HG03060 (cell line): Measurements from ENCODE around the gene CHST9.
"Not testable (repeated sequence)": the region's sequence is repeated elsewhere in the genome, so short reads cannot be mapped to it uniquely, and the experiment has no call there.

Experiments
- ATAC-seq: cut with Tn5 transposase; IDR thresholded peaks from one replicate; pipeline ENCODE4 v1.9.1; 2021; ENCODE audit warnings: low read depth, moderate number of reproducible peaks; ENCODE audit not compliant: unreplicated experiment

CHST9 gene

GRCh38 chr18:27010784-27011183 lies 174.3 kb downstream of the CHST9 start:
- no peak for ATAC-seq

- ATAC-seq: no peak
These were observed 175.8 kb downstream of the CHST9 start for GRCh38 chr18:27009293-27009692.

- no peak for ATAC-seq
These were observed 176.5 kb downstream of the CHST9 start for GRCh38 chr18:27008575-27008974.

- ATAC-seq: no peak
These were observed 177.2 kb downstream of the CHST9 start for GRCh38 chr18:27007880-27008279.

- no peak for ATAC-seq
These were observed 179.5 kb downstream of the CHST9 start for GRCh38 chr18:27005589-27005988.

- ATAC-seq: no peak
These were observed 180.9 kb downstream of the CHST9 start for GRCh38 chr18:27004056-27004829.

- ATAC-seq: no peak
These were observed 185.3 kb downstream of the CHST9 start for GRCh38 chr18:26999797-27000196.

GRCh38 chr18:26993568-26993967 lies 191.5 kb downstream of the CHST9 start:
- no peak for ATAC-seq

- ATAC-seq: no peak
These were observed 192.2 kb downstream of the CHST9 start for GRCh38 chr18:26992926-26993325.

- no peak for ATAC-seq
These were observed 195.3 kb downstream of the CHST9 start for GRCh38 chr18:26989842-26990241.

- no peak for ATAC-seq
These were observed 203.6 kb downstream of the CHST9 start for GRCh38 chr18:26981360-26982082.

GRCh38 chr18:26978812-26979341 lies 206.2 kb downstream of the CHST9 start:
- peak; percentile 97 for ATAC-seq

- no peak for ATAC-seq
These were observed 207.3 kb downstream of the CHST9 start for GRCh38 chr18:26977781-26978180.

- ATAC-seq: no peak
These were observed 208.9 kb downstream of the CHST9 start for GRCh38 chr18:26976206-26976605.

- ATAC-seq: not testable (repeated sequence)
These were observed 212.6 kb downstream of the CHST9 start for GRCh38 chr18:26972549-26972948.

GRCh38 chr18:26971409-26971808 lies 213.7 kb downstream of the CHST9 start:
- no peak for ATAC-seq

- ATAC-seq: no peak
These were observed 214.5 kb downstream of the CHST9 start for GRCh38 chr18:26970637-26971036.

- ATAC-seq: no peak
These were observed 219.9 kb downstream of the CHST9 start for GRCh38 chr18:26965206-26965605.

GRCh38 chr18:26963292-26963691 lies 221.8 kb downstream of the CHST9 start:
- no peak for ATAC-seq

- ATAC-seq: no peak
These were observed 223.3 kb downstream of the CHST9 start for GRCh38 chr18:26961839-26962238.

- no peak for ATAC-seq
These were observed 224.2 kb downstream of the CHST9 start for GRCh38 chr18:26960911-26961310.

- no peak for ATAC-seq
These were observed 228.2 kb downstream of the CHST9 start for GRCh38 chr18:26956863-26957262.
